ENCODE results near the gene PLEKHS1.

Gene PLEKHS1

DNA sequence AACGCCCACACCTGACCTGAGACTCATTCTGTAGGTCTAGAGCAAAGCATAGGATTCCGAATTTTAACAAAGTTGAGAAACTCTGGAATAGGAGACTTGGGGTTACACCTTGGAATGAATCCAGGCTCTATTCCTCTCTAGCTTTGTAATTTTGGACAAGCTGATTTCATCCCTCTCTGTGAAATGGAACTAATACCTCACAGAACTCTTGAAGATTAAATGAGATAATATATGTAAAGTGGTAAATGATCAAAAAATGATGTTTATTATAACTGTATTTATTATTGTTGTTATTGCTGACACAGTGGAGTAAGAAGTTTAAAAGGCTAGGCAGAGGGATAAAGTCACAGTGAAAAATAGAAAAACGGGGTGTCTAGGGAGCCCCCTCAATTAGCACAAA, 39.5 kb upstream of the PLEKHS1 start:
- no peak for DNase-seq (ENCODE audit: extremely low read depth, low read depth)

DNA sequence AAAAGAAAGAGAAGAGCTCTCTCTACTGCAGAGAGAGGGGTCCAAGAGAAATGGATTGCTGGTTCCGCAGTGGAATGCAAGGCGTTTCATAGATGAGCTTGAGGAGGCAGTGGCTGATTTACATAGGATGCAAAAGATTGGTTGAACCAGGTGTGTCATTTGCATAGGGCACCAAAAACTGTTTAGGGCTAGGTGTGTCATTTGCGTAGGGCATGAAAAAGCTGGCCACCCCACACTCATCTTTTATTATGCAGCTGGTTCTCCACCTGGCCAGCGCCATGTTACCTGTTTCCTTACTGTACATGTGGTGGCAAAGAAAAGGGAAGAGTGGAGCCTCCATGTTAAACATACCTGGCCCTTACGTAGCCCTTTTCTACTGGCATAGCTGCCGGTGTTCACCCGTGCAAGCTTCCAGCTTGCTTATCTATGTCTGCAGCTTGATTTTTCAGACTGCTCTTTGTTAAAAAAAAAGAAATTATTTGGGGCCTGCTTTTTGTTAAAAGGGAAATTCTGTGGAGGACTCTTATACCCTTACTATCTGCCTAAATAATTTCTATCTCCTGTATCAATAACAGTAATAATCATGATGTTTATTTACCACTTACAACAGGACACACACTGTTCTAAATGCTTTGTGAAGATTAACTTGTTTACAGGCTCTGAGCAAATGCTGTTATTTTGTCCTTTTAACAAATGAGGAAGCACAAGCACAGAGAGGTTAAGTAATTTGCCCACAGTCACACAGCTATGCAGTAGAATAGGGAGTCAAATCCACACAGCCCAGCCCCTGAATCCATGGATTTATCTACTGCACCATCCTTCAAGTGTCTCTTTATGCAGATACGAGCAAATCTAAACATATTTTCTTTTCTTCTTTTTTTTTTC, 38.5 kb upstream of the PLEKHS1 start:
- no peak for DNase-seq (ENCODE audit: extremely low read depth, low read depth)
- TF ChIP-seq, protein P1, sequence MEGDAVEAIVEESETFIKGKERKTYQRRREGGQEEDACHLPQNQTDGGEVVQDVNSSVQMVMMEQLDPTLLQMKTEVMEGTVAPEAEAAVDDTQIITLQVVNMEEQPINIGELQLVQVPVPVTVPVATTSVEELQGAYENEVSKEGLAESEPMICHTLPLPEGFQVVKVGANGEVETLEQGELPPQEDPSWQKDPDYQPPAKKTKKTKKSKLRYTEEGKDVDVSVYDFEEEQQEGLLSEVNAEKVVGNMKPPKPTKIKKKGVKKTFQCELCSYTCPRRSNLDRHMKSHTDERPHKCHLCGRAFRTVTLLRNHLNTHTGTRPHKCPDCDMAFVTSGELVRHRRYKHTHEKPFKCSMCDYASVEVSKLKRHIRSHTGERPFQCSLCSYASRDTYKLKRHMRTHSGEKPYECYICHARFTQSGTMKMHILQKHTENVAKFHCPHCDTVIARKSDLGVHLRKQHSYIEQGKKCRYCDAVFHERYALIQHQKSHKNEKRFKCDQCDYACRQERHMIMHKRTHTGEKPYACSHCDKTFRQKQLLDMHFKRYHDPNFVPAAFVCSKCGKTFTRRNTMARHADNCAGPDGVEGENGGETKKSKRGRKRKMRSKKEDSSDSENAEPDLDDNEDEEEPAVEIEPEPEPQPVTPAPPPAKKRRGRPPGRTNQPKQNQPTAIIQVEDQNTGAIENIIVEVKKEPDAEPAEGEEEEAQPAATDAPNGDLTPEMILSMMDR (IDR thresholded peaks at IDR 0.05; ENCODE audit: low read depth, low read length): no peak

More for the DNA sequence above, 39.5 kb upstream of the PLEKHS1 start:
- TF ChIP-seq, protein P1 (IDR thresholded peaks at IDR 0.05; ENCODE audit: low read depth, low read length): no peak

DNA sequence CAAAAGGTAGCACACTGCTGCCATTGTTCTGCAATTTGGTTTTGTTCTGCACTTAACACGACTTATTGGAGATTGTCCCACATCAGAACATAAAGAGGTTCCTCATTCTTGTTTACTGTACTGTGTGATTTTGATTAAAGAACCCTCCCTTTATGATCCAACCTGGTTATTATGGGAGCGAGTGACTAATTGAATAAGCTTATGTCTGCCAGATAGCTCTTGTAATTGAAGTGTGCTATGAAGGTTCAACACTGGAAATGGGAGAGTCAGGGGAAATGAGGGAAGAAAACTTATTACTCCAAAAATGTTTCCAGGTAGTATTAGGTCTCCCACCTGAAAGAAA, 37.9 kb upstream of the PLEKHS1 start:
- TF ChIP-seq, protein P1 (IDR thresholded peaks at IDR 0.05; ENCODE audit: low read depth, low read length): no peak

DNA sequence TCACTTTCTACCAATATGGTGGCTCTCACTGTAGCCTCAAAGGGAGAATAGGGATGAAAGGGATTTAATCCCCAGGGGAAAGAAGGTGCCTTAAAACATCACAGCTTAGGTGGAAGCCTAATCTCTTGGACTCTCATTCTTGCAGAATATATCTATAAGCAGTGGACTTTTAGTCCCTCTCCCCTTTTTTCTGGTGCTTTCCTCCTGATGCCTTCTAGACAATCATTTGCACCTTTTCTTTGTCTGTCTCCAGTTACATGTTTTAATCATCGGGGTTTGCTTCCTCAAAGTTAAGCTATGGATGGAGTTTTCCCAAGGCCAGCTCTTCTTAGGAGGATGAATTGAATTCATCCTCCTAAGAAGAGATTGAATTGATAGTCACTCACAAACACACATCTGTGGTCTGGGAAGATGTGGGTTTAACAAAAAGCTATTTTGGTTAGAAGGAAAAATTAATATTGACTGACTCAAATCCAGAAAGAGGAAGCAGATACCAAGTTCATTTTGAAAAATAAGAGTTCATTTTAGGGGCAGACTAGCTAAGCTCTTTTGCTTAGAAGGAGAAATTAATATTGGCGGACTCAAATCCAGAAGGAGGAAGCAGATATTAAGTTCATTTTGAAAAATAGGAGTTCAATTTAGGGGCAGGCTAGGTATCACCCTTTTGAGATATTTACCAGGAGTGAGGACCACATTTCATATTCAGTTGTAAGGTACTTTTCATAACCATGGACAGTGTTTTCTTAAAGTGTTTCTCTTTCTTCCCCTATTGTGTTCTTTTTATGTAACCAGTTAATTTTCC, 35.2 kb upstream of the PLEKHS1 start:
- no peak for DNase-seq (ENCODE audit: extremely low read depth, low read depth)
- TF ChIP-seq, protein P1 (IDR thresholded peaks at IDR 0.05; ENCODE audit: low read depth, low read length): no peak

More for the DNA sequence above, 37.9 kb upstream of the PLEKHS1 start:
- no peak for DNase-seq (ENCODE audit: extremely low read depth, low read depth)

DNA sequence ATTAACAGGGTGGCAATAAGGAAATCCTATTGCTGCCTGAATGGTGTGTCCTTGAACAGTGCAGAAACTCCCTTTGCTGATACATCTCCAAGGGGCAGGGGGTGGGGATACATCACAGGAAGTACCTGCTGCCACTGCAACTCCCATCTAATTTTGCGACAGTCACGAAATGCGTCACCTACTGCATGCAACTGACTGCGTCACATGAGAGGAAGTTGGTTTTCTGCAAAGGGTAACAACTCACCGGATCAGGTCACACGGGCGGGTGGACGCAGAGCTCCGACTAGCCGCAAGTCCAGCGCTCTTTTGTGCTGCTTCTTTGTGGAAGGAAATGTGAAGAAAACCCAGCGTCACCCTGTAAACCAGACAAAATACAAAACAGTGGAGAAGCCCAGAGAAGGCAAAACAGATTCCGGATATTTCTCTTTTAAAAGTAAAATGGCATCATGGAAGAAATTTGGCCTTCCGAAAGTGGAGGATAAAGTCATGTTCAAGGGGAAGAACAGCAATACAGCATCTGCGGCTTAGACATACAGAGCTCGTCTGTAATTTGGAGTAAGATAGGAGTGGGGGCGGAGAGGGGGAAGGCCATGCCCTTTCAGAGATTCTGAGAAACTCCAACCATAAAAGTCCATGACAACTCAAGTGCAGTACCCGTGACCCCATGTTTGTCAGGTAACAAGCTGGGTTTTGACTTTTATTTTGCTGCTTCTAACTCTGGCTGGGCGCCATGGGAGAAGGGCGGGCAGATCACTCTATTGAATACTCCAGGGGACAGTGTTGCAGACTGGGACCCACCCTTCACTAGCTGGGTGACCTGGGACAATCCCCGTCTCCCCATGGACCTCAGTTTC, 32.3 kb upstream of the PLEKHS1 start:
- TF ChIP-seq, protein P1 (IDR thresholded peaks at IDR 0.05; ENCODE audit: low read depth, low read length): no peak
- no peak for DNase-seq (ENCODE audit: extremely low read depth, low read depth)

DNA sequence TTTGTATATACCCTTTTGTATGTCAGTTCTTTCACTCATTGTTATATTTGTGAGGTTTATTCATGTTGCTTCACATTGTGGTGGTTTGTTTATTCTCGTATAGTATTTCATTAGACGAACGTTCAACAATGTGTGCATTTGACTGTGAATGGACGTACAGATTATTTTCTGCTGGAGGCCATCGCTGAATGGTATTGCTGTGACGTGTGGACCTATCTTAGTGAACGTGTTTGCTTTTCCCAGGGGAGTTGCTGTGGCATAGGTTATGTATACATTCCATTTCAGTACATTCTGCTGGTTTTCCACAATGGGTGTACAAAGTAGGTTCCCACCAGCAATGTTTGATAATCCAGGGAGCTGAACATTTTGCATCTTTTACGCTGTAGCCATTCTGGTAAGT, 31.1 kb upstream of the PLEKHS1 start:
- DNase-seq (ENCODE audit: extremely low read depth, low read depth): no peak

More for the DNA sequence above, 31.1 kb upstream of the PLEKHS1 start:
- TF ChIP-seq, protein P1 (IDR thresholded peaks at IDR 0.05; ENCODE audit: low read depth, low read length): no peak
